ENCODE results near the gene ULBP3.

DNA sequence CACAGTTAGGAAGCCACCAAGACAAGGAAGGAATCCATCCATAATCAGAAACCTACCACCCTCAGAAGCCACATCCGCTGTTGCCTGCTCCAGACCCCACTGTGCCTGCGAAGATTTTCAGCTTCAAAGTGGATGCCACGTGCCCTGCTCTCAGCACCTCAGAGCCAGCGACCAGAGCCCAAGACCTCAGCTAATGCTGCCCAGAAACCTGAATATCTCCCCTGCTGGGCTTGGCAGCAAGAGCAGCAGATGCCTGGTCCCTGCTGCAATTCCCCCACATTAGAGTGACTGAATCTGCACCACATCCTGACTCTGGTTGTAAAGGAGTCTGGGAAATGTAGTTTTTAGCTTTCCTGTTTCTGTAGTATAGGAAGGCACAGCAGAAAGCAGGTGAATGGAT lies 10.7 kb upstream of the ULBP3 start:
- TF ChIP-seq CTCF (conservative IDR thresholded peaks at IDR 0.05 in 1 of 2, IDR thresholded peaks at IDR 0.05 in 1 of 2; ENCODE audit: low read depth in 1 of 2, low read length in 2 of 2) (no peak), EZH2 (IDR thresholded peaks at IDR 0.05; ENCODE audit: low read length, missing control alignments) (no peak)
